HG03354 (cell line): ENCODE data around the gene SH3GL3.

ENCODE experiments used
- ATAC-seq: cut with Tn5 transposase; IDR thresholded peaks from one replicate; pipeline ENCODE4 v1.9.1; 2021; ENCODE audit warnings: mild to moderate bottlenecking; ENCODE audit not compliant: unreplicated experiment, poor library complexity, severe bottlenecking

SH3GL3 gene

DNA sequence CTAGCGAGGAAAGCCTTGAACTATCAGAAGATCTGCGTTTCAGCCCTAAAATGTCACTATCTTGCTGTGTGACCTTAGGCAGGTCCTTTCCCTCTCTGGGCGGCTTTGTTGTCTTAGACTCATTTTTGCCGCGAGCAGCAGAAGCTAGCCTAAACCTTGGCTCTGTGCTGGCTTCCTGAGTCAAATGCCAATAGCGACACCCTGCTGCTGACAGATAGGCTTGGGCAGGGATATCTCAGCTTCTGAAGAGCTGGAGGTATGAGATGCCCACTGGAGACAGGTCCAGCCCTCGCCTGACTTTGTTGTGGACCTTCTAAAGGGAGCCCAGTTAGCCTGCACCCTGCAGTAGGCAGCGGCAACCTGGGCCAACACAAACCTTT, 208.1 kb downstream of the SH3GL3 start:
- ATAC-seq = no peak

- ATAC-seq = no peak
Observed at GRCh38 chr15:83656192-83656591, 209.1 kb downstream of the SH3GL3 start.

DNA sequence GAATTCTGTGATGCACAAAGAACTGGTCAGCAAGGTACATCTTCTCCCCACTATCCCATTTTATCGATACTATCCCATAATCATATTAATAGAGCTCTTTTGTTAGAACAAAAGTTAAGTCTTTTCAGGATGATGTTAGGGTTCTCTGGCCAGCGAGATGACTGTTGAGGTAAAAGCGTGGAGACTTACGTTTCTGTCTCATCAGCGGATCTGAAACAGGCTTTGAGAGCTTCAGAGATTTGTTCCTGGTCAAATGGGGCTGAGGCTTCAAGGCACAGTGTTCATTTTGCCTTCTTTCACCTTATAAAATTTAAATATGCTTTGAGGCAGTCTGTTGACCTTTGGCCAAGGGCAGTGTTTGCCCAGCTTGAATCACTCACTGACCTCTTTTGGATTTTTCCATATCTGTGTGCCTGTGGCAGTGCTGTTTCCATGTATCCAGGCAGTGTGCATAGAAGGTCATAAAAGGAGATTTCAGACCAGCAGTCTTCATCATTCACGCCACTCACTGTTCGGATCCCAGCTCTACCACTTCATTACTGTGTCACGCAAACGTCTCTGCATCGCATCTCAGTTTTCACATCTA, 209.9 kb downstream of the SH3GL3 start:
- ATAC-seq = no peak

DNA sequence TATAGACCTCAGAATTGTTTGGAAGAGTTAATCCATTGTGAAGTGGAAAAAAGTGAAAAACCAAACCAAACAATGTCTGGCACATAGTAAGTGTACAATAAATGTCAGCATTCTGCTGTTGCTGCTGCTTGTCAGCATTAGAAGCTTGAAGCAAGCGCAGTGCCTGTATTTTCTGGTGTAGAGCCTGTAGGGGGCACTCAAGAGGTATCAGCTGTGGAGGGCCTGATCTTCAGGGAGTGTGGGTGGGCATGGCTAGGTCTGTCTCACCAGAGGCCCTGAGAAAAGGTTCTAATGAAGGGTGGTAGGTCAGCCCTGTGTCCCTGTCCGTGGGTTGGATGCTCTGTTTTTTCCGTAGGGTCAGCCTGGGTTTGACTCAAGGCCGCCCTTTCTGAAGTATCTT, 210.4 kb downstream of the SH3GL3 start:
- ATAC-seq = no peak

GRCh38 chr15:83658430-83659416, 211.6 kb downstream of the SH3GL3 start:
- no peak for ATAC-seq

DNA sequence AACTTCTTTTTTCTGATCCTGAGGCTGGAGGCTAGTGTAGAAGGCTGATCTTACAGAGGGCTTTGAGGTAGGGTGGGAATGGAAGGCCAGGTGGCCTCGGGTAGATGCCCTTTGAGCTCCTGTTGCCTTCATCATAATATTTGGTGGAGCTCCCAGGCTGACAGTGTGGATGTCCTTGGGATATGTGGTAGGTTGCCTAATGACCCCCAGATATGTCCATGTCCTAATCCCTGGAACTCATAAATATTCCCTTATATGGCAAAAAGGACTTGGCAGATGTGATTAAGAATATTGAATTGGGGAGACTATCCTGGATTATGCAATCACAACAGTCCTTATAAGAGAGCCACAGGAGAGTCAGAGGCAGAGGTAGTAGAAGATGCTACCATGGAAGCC, 212.3 kb downstream of the SH3GL3 start:
- ATAC-seq = no peak

DNA sequence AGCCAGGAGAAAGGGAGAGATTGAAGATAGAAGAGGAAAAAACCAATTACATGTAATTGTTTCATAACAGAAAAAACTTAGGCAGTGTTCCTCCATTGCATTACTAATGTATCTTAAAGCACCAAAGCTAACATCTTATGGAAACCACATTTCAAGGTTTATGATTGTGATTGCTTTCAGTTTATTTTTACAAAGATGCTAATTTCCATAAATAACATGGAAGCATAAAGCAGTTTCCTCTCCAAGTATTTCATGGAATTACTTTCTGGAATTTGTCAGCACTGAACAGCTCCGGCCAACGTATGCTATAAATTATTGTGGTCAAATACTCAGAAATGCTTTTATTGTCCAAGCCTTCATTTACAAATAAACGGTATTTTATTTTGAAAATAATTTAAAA, 218.3 kb downstream of the SH3GL3 start:
- no peak for ATAC-seq
